Stomach (tissue), 9 donors: Measurements from ENCODE around the gene DCAF10. TPM values are rescaled to one million over a fixed set of nuclear protein-coding genes. Genes with fewer than 3 reads are reported as not detected.
A peak's percentile ranks its signal among the peaks of the same experiment; 100 is the strongest.

Source experiments
- DNase-seq, 2 donors: peaks; one replicate each; pipeline versions ENCODE4 v3.0.0 to v3.0.0-alpha.2; 2013 to 2019
- H3K27ac ChIP-seq, 5 donors: fragments of 200-600 bp in 4 of 5; sonication (generic) in 4 of 5; one replicate each; pipeline ENCODE4 v1.5.1; 2013 to 2019; ENCODE audit warnings: mild to moderate bottlenecking in 1 of 5, moderate library complexity in 1 of 5
- H3K27me3 ChIP-seq, 3 donors: fragments of 200-600 bp; sonication (generic); one replicate each; pipeline ENCODE4 v1.5.1; 2017 to 2019; ENCODE audit warnings: mixed run types in 1 of 3
- H3K36me3 ChIP-seq, 4 donors: fragments of 200-600 bp; sonication (generic); 1 replicate in 3 of 4; 2 replicates in 1 of 4; pipeline ENCODE4 v1.5.1; 2016 to 2019
- H3K4me1 ChIP-seq, 4 donors: fragments of 200-600 bp; sonication (generic); one replicate each; pipeline ENCODE4 v1.5.1; 2016 to 2019
- H3K4me3 ChIP-seq, 4 donors: fragments of 200-600 bp; sonication (generic) in 3 of 4; one replicate each; pipeline ENCODE4 v1.5.1; 2016 to 2019; ENCODE audit warnings: mild to moderate bottlenecking in 1 of 4
- H3K9me3 ChIP-seq, 4 donors: fragments of 200-600 bp; sonication (generic); one replicate each; pipeline ENCODE4 v1.5.1; 2016 to 2019
- CTCF ChIP-seq, 7 experiments: fragments of 450-650 bp in 4 of 7; fragments of 200-600 bp in 3 of 7; sonication (generic) in 3 of 7; IDR thresholded peaks; one replicate each; pipeline ENCODE4 v1.5.1; 2016 to 2019; ENCODE audit warnings: antibody characterized with exemption in 7 of 7, control low read depth in 2 of 7, mild to moderate bottlenecking in 1 of 7
- EP300 ChIP-seq: sonication (generic); formaldehyde crosslinking; IDR thresholded peaks from one replicate; pipeline ENCODE4 v1.6.1; 2017; ENCODE audit warnings: antibody characterized with exemption
- POLR2A ChIP-seq, 4 donors: fragments of 450-650 bp; IDR thresholded peaks; one replicate each; pipeline ENCODE4 v1.6.1; 2016; ENCODE audit warnings: antibody characterized with exemption in 4 of 4, control low read depth in 2 of 4, mild to moderate bottlenecking in 1 of 4, moderate library complexity in 1 of 4
- POLR2AphosphoS5 ChIP-seq, 3 donors: sonication (generic); formaldehyde crosslinking; IDR thresholded peaks; one replicate each; pipeline ENCODE4 v1.6.1; 2016; ENCODE audit warnings: antibody characterized with exemption in 3 of 3
- WGBS, 5 donors: extraction: QIAGEN DNeasy Blood & Tissue Kit in 3 of 5; methylation state at CpG; one replicate each; pipeline versions ENCODE4 v1.1.5 to v1.1.7; 2013 to 2018; 5-methylcytosine and 5-hydroxymethylcytosine counted together
- intact Hi-C: fragments of 100-400 bp; cut with DNase I; formaldehyde crosslinking; loops from one replicate; pipeline ENCODE4 v1.15.1; 2023; ENCODE audit warnings: low total_unique reads
- polyA plus RNA-seq, 3 donors: library from polyadenylated mRNA; stranded (reverse); fragments of 200-250 nt; gene quantifications; one replicate each; pipeline ENCODE4 v1.2.3, GENCODE V29; 2013
- total RNA-seq, 5 donors: library from RNA; depleted of rRNA; stranded (reverse); fragments of >200 nt; gene quantifications; one replicate each; pipeline versions ENCODE4 v1.1.0 to v1.2.3, GENCODE V29; 2014 to 2016
- donor health status: healthy with polysubstance abuse.
- donor health status: Bipolar disorder and iron deficiency.
- donor health status: healthy.

DCAF10 gene
- total and polyA plus RNA-seq, 8 donors: 5.9 to 39.7 (median 22.1) TPM

GRCh38 chr9:37902796-37903646 lies 102.4 kb downstream of the DCAF10 start:
- H3K4me3 ChIP-seq: peak overlapping the region; percentile 81 to 98 (median 96)
- H3K4me1 ChIP-seq: peaks cover 10 to 35% (median 31%) of the 10 kb centered on the region in 4 donors
- H3K9me3 ChIP-seq: no peaks in the 10 kb centered on the region
- H3K36me3 ChIP-seq: peaks cover 15 to 24% (median 16%) of the 10 kb centered on the region in 4 donors
- H3K27me3 ChIP-seq: no peaks in the 10 kb centered on the region
- H3K27ac ChIP-seq: peak overlapping the region; percentile 89 to 94 (median 91)
- DNase-seq: peak in 1 of 2 donors; percentile 28
- no peak for TF ChIP-seq POLR2AphosphoS5 (IDR thresholded peaks at IDR 0.05)
- no peak for TF ChIP-seq POLR2A (IDR thresholded peaks at IDR 0.05)
- no peak for TF ChIP-seq CTCF (IDR thresholded peaks at IDR 0.05)
- TF ChIP-seq EP300: no peak
- WGBS, 5 donors: 4 to 8% (median 4%) methylated on average over 15 to 17 of the region's 17 CpGs
- intact Hi-C loops: no loop called here

GRCh38 chr9:37903647-37904444 lies 103.2 kb downstream of the DCAF10 start, which contains the start of gene SLC25A51:
Gene SLC25A51 (minus strand): TSS chr9:37904127. CDS start chr9:37888550, 15,577 bp downstream.
- peak; percentile 94 to 98 for DNase-seq
- H3K9me3 ChIP-seq: no peaks in the 10 kb centered on the region
- peaks cover 7 to 16% (median 8%) of the 10 kb centered on the region in 4 donors for H3K36me3 ChIP-seq
- no peaks in the 10 kb centered on the region for H3K27me3 ChIP-seq
- TF ChIP-seq CTCF (IDR thresholded peaks at IDR 0.05) (peak in 6 of 7 experiments; percentile 15 to 96 (median 88)), POLR2A (IDR thresholded peaks at IDR 0.05) (no peak), EP300 (no peak), POLR2AphosphoS5 (IDR thresholded peaks at IDR 0.05) (peak; percentile 70 to 96 (median 85))
- peak within 1 kb of the TSS; percentile 89 to 94 (median 91) for H3K27ac ChIP-seq
- peak within 1 kb of the TSS; percentile 81 to 98 (median 96) for H3K4me3 ChIP-seq
- intact Hi-C loops: no loop called here
- H3K4me1 ChIP-seq: peaks cover 10 to 35% (median 31%) of the 10 kb centered on the region in 4 donors
- WGBS, 5 donors: 0% methylated on average over 26 to 84 of the region's 84 CpGs

GRCh38 chr9:37904445-37905130 lies 104.0 kb downstream of the DCAF10 start:
- intact Hi-C loops: no loop called here
- TF ChIP-seq POLR2A (IDR thresholded peaks at IDR 0.05) (no peak), POLR2AphosphoS5 (IDR thresholded peaks at IDR 0.05) (no peak), CTCF (IDR thresholded peaks at IDR 0.05) (no peak), EP300 (no peak)
- Histone ChIP-seq H3K27ac (peak overlapping the region; percentile 89 to 94 (median 91)), H3K27me3 (no peaks in the 10 kb centered on the region), H3K36me3 (peaks cover 0 to 9% (median under 1%) of the 10 kb centered on the region in 4 donors), H3K4me1 (peaks cover 10 to 35% (median 31%) of the 10 kb centered on the region in 4 donors), H3K9me3 (no peaks in the 10 kb centered on the region), H3K4me3 (peak overlapping the region; percentile 81 to 98 (median 96))
- peak in 1 of 2 donors; percentile 73 for DNase-seq
- 13 to 26% (median 15%) methylated on average over 33 to 36 of the region's 36 CpGs for WGBS, 5 donors
